Panc1 (cell line): ENCODE data around the gene APP.

Experiments
- REST ChIP-seq, 2 experiments: IDR thresholded peaks; 2 replicates each; pipeline ENCODE4 v1.6.1; 2011 to 2012; ENCODE audit warnings: low read depth in 2 of 2, control low read depth in 1 of 2, low read length in 1 of 2, mild to moderate bottlenecking in 1 of 2, moderate library complexity in 1 of 2; ENCODE audit not compliant: insufficient read depth in 1 of 2
- TF ChIP-seq, protein P1 (sequence below): fragments of 450-650 bp; IDR thresholded peaks from 2 replicates; pipeline ENCODE4 v1.5.1; 2017; ENCODE audit warnings: mild to moderate bottlenecking

GRCh38 chr21:26142363-26142762, 28.2 kb downstream of the APP start:
- TF ChIP-seq, protein P1, sequence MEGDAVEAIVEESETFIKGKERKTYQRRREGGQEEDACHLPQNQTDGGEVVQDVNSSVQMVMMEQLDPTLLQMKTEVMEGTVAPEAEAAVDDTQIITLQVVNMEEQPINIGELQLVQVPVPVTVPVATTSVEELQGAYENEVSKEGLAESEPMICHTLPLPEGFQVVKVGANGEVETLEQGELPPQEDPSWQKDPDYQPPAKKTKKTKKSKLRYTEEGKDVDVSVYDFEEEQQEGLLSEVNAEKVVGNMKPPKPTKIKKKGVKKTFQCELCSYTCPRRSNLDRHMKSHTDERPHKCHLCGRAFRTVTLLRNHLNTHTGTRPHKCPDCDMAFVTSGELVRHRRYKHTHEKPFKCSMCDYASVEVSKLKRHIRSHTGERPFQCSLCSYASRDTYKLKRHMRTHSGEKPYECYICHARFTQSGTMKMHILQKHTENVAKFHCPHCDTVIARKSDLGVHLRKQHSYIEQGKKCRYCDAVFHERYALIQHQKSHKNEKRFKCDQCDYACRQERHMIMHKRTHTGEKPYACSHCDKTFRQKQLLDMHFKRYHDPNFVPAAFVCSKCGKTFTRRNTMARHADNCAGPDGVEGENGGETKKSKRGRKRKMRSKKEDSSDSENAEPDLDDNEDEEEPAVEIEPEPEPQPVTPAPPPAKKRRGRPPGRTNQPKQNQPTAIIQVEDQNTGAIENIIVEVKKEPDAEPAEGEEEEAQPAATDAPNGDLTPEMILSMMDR = no peak
- TF ChIP-seq REST (IDR thresholded peaks at IDR 0.05; ENCODE audit: insufficient read depth in 1 of 2, low read depth in 2 of 2, low read length in 1 of 2) = no peak
